Liver (tissue), 5 donors: ENCODE results near the gene GRAP2. TPM values are rescaled to one million over a fixed set of nuclear protein-coding genes. Genes with fewer than 3 reads are reported as not detected.

ENCODE experiments used
- polyA plus RNA-seq, 2 donors: library from polyadenylated mRNA; stranded (reverse) in 1 of 2; unstranded in 1 of 2; fragments of 200-250 nt in 1 of 2; fragments of >200 nt in 1 of 2; fragmentation: Nextera tagmentation in 1 of 2; extraction: Ambion mirVana in 1 of 2; gene quantifications; one replicate each; pipeline versions ENCODE4 v1.2.1 to v1.2.3, GENCODE V29; 2013 to 2015
- small RNA-seq: library from RNA; depleted of rRNA; stranded (forward); fragments of <200 nt; gene quantifications from one replicate; pipeline ENCODE3, GENCODE V24; 2014
- total RNA-seq, 2 donors: library from RNA; depleted of rRNA; stranded (reverse); fragments of >200 nt; gene quantifications; one replicate each; pipeline ENCODE4 v1.2.3, GENCODE V29; 2014
- donor health status: healthy.
- donor health status: healthy.
- donor health status: healthy.

Gene GRAP2
- total and polyA plus RNA-seq, 4 donors: 0.22 to 38.2 (median 0.78) TPM

Small RNA genes lying within 50 kb of the gene (small RNA-seq; reads per million reads assigned to genes)
- gene RN7SKP210: not detected

Other genes starting within 250 kb of the GRAP2 start
- gene ENTHD1, start 7.3 kb upstream of the GRAP2 start, total RNA-seq: not detected
- not detected for gene ENTHD1, start 7.3 kb upstream of the GRAP2 start, polyA plus RNA-seq
- 1 to 10 TPM in 1 of 2 donors, under 1 TPM in 1; 0.25 to 2.1 TPM for gene TMA7B, start 59.3 kb downstream of the GRAP2 start, total RNA-seq
- gene TMA7B, start 59.3 kb downstream of the GRAP2 start, polyA plus RNA-seq: not detected
- gene FAM83F, start 93.9 kb downstream of the GRAP2 start, total RNA-seq: 1 to 10 TPM; 1.1 to 1.2 TPM
- 1 to 10 TPM in 1 of 2 donors, under 1 TPM in 1; 0.39 to 1.5 TPM for gene FAM83F, start 93.9 kb downstream of the GRAP2 start, polyA plus RNA-seq